HG02943 (cell line): Measurements from ENCODE around the gene TMEM238.

Experiments used
- ATAC-seq: cut with Tn5 transposase; IDR thresholded peaks from one replicate; pipeline ENCODE4 v1.9.1; 2021; ENCODE audit warnings: mild to moderate bottlenecking, low read depth, moderate library complexity; ENCODE audit not compliant: unreplicated experiment

The TMEM238 gene

GRCh38 chr19:55382013-55382412 lies 2.1 kb downstream of the TMEM238 start:
- ATAC-seq: no peak

DNA sequence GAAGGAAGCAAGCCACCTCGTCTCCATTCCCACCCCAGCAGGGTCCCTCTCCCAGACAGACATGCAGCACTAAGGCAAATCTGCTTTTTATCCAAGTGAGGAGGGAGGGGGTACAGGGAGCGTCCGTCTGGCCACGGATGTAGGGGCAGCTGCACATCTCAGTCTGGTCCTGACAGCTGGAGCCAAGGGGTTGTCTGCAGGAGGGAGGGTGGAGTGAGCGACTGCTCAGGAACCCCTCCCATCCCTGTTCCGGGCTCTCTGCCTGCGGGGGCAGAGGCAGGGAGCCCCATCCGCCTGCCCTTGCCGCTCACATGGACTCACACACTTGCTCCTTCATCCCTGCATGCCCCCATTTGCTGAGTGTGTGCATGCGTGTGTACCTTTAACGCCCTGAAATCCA lies 4.9 kb downstream of the TMEM238 start:
- no peak for ATAC-seq

DNA sequence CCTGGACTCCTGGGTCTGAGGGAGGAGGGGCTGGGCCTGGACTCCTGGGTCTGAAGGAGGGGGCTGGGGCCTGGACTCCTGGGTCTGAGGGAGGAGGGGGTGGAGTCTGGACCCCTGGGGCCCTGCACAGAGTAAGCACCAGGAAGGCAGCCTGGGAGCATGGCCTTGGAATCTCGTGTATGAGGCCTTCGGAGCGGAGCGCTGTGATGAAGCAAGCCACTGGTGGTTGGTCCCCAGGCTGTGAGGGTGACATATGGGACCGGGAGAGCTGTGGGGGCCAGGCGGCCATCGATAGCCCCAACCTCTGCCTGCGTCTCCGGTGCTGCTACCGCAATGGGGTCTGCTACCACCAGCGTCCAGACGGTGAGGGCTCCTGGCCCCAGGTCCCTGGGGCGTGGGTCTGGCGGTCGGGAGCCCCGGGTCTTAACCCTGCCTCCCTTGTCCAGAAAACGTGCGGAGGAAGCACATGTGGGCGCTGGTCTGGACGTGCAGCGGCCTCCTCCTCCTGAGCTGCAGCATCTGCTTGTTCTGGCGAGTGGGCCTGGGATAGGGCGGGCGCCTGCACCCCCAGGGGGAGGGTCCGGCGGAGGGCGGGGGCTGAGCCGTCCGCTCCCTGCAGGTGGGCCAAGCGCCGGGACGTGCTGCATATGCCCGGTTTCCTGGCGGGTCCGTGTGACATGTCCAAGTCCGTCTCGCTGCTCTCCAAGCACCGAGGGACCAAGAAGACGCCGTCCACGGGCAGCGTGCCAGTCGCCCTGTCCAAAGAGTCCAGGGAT lies 6.5 kb downstream of the TMEM238 start:
- ATAC-seq: no peak

DNA sequence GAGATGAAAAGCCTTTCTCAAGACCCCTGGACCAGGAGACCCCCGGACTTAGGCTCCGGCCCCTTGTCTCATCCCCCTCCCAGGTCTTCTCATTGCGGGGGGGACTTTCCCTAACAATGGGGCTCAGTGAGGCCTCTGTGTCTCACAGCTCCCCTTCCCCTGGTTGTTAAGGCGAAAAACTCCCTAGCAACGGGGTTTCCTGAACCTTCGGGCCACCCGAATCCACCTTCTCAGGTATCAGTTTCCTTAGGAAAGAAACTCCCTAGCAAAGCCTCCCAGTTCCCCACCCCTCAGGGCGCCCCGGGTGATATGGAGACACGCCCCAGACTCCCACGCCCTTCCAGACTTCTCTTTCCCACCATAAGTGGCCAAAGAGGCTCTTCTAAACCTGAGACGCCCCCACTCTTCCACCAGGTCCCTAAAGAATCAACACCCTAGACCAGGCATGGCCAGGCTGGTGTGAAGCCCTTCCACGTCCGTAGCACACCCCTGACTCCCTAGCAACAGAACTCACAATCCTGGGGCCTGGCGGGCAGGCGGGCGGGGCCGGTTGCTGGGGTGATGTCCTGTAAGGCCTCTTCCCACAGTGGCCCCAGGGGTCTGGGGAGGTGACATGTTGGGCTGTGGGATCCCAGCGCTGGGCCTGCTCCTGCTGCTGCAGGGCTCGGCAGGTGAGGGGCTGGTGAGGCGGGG lies 7.7 kb downstream of the TMEM238 start, which contains the start of gene TMEM190:
TMEM190 (plus strand) TSS at position 586 of the 693 bp plus-strand sequence; CDS start at position 614, 28 bp downstream.
- no peak for ATAC-seq

GRCh38 chr19:55373993-55374757 lies 9.9 kb downstream of the TMEM238 start:
- ATAC-seq: no peak

- ATAC-seq: no peak
These were observed 10.6 kb downstream of the TMEM238 start for GRCh38 chr19:55373306-55373992.

GRCh38 chr19:55372316-55373081 lies 11.6 kb downstream of the TMEM238 start:
- ATAC-seq: no peak

DNA sequence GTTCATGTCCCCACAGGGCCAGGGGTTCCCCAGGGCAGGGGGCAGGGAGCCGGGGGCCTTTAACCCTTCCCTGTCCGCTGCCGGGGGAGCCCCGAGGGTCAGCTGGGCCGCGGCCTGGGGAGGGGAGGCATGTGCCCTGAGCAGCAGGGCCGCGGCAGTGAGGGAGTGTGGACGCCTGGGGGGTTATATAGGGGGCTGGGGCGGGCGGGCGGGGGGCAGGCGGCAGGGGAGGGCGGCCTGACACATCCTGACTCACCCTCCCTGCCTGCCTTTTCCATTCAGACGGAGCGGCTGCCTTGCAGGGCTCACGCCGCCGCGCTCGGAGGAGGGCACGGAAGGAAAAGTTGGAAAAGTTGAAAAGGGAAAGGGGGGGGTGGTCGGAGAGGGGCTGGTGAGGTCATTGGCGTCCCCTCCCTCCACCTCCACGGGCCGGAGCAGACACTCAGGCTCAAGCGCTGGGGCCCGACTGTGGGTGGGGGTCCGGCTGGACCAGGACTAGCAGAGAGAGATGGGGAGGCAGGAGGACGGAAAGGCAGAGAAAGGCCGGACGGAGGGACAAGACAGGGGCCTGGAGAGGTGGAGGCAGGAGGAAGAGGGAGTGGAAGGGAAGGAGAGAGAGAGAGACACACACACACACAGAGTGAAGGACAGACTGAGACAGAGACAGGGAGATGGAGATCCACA lies 13.6 kb downstream of the TMEM238 start, which contains the start of gene IL11:
IL11 (minus strand) TSS at position 159 of the 684 bp plus-strand sequence; CDS start at position 6, 153 bp downstream.
- no peak for ATAC-seq

- no peak for ATAC-seq
These were observed 14.3 kb downstream of the TMEM238 start for GRCh38 chr19:55369653-55370304.

- no peak for ATAC-seq
These were observed 15.2 kb downstream of the TMEM238 start for GRCh38 chr19:55368701-55369563.

GRCh38 chr19:55368106-55368505 lies 16.0 kb downstream of the TMEM238 start:
- no peak for ATAC-seq

DNA sequence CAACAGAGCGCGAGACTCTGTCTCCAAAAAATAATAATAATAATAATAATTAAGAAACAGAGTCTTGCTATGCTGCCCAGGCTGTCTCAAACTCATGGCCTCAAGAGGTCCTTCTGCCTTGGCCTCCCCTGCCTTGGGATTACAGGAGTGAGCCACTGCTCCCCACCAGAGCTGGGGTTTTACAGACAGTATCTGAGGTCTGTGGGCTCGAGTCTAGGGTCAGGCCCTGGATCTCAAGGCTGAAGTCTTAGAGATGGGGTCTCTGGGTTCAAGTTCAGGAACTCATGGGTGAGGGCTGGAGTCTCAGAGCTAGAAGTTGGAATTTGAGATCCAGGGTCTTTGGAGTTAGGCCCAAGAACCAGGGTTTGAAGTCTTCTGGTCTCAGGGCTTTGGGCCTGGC lies 17.3 kb downstream of the TMEM238 start:
- no peak for ATAC-seq

GRCh38 chr19:55365964-55366363 lies 18.1 kb downstream of the TMEM238 start:
- ATAC-seq: no peak

- no peak for ATAC-seq
These were observed 18.8 kb downstream of the TMEM238 start for GRCh38 chr19:55365245-55365644.

GRCh38 chr19:55362990-55363716 lies 20.9 kb downstream of the TMEM238 start, which contains the start of gene GARIN5B:
GARIN5B (minus strand) TSS chr19:55363260; CDS start chr19:55363066, 194 bp downstream.
- no peak for ATAC-seq

GRCh38 chr19:55362174-55362989 lies 21.7 kb downstream of the TMEM238 start:
- no peak for ATAC-seq
